GM12878 (cell line): ENCODE data around the gene SORCS2. TPM values are rescaled to one million over a fixed set of nuclear protein-coding genes. Genes with fewer than 3 reads are reported as not detected.

Experiments
- ATAC-seq: fragments of 200-7000 bp; cut with Tn5 transposase; 3 replicates; pipeline ENCODE4 v1.9.1; 2020; ENCODE audit warnings: mild to moderate bottlenecking, moderate library complexity
- BruUV-seq: library from RNA; stranded (reverse); fragments of 400-500 nt; replicated peaks from 2 replicates; lab custom pipeline; 2021; lab: Mats Ljungman, UMichigan
- CTCF ChIA-PET: fragments of 300-600 bp; sonication (Branson Sonifier 250); formaldehyde crosslinking; extraction: SDS; loops from one replicate; lab custom pipeline; 2021; ENCODE audit warnings: inconsistent platforms; lab: Yijun Ruan, JAX
- POLR2A ChIA-PET: fragments of 350-600 bp; formaldehyde crosslinking; extraction: SDS; loops from one replicate; lab custom pipeline; 2021; ENCODE audit warnings: inconsistent platforms; lab: Charles Lee
- RAD21 ChIA-PET: fragments of 300-600 bp; sonication (Branson Sonifier 250); formaldehyde crosslinking; loops from one replicate; lab custom pipeline; 2023; ENCODE audit warnings: antibody characterized with exemption; ENCODE audit not compliant: unreplicated experiment; lab: Charles Lee
- SMC1A ChIA-PET: fragments of 300-600 bp; sonication (Branson Sonifier 250); formaldehyde crosslinking; loops from one replicate; lab custom pipeline; 2023; ENCODE audit not compliant: unreplicated experiment, uncharacterized antibody; lab: Charles Lee
- DNase-seq: peaks from one replicate; pipeline ENCODE4 v3.0.0-alpha.2; 2011; ENCODE audit warnings: low read depth, low spot score
- FAIRE-seq: peaks from 3 replicates; lab custom pipeline; 2011; peaks lifted over from hg19 to GRCh38; lab: Jason Lieb, UNC
- H2AFZ ChIP-seq: 2 replicates; pipeline ENCODE4 v1.6.0; 2011; ENCODE audit warnings: low read depth, low read length, control low read depth; ENCODE audit not compliant: control insufficient read depth
- H3K27ac ChIP-seq: 2 replicates; pipeline ENCODE4 v1.5.1; 2011; ENCODE audit warnings: control low read depth; ENCODE audit not compliant: control insufficient read depth, insufficient read depth
- H3K27me3 ChIP-seq, 2 experiments: replicated peaks in 1 of 2; 2 replicates each; pipeline versions ENCODE4 v1.6.0 to v1.6.1; 2011; ENCODE audit warnings: low read length in 1 of 2; ENCODE audit not compliant: control insufficient read depth in 2 of 2, insufficient read depth in 2 of 2
- H3K36me3 ChIP-seq, 2 experiments: 2 replicates each; pipeline ENCODE4 v1.5.1; 2011; ENCODE audit warnings: low read length in 1 of 2; ENCODE audit not compliant: control insufficient read depth in 2 of 2, insufficient read depth in 2 of 2
- H3K4me1 ChIP-seq: 2 replicates; pipeline ENCODE4 v1.6.1; 2011; ENCODE audit warnings: mild to moderate bottlenecking, low read length, moderate library complexity, mixed read lengths; ENCODE audit not compliant: control insufficient read depth, insufficient read depth
- H3K4me2 ChIP-seq: 2 replicates; pipeline ENCODE4 v1.6.0; 2011; ENCODE audit warnings: control low read depth; ENCODE audit not compliant: control insufficient read depth, insufficient read depth
- H3K4me3 ChIP-seq: fragments of 200-600 bp; sonication (generic); 2 replicates; pipeline ENCODE4 v1.5.1; 2016
- H3K79me2 ChIP-seq: 2 replicates; pipeline ENCODE4 v1.6.0; 2011; ENCODE audit warnings: low read length; ENCODE audit not compliant: control insufficient read depth, insufficient read depth
- H3K9ac ChIP-seq: 2 replicates; pipeline ENCODE4 v1.8.0; 2011; ENCODE audit warnings: low read length, control low read depth, mixed read lengths; ENCODE audit not compliant: control insufficient read depth, insufficient read depth
- H3K9me3 ChIP-seq: replicated peaks from 3 replicates; pipeline ENCODE4 v1.5.1; 2011; ENCODE audit warnings: mild to moderate bottlenecking, low read length; ENCODE audit not compliant: control insufficient read depth, insufficient read depth
- H4K20me1 ChIP-seq: 2 replicates; pipeline ENCODE4 v1.6.0; 2011; ENCODE audit not compliant: control insufficient read depth, insufficient read depth
- ASH2L ChIP-seq: fragments of 300-600, 200-600 bp; sonication (generic); IDR thresholded peaks from 2 replicates; pipeline ENCODE4 v1.6.1; 2017; ENCODE audit warnings: low read depth, mild to moderate bottlenecking, borderline replicate concordance
- CHD4 ChIP-seq: fragments of 200-600 bp; sonication (generic); IDR thresholded peaks from 2 replicates; pipeline ENCODE4 v1.6.1; 2016; ENCODE audit warnings: mild to moderate bottlenecking
- ESRRA ChIP-seq: IDR thresholded peaks from 2 replicates; pipeline ENCODE4 v1.6.1; 2012; ENCODE audit warnings: mild to moderate bottlenecking, low read length, improper control_type of control experiment
- IKZF1 ChIP-seq: fragments of 450-650 bp; conservative IDR thresholded peaks from 2 replicates; pipeline ENCODE4 v1.6.1; 2017; ENCODE audit warnings: antibody characterized with exemption, mild to moderate bottlenecking
- IRF4 ChIP-seq: IDR thresholded peaks from 2 replicates; pipeline ENCODE4 v1.6.1; 2011; ENCODE audit warnings: low read depth, low read length
- NFYA ChIP-seq: IDR thresholded peaks from 2 replicates; pipeline ENCODE4 v1.6.1; 2011; ENCODE audit warnings: low read depth, mild to moderate bottlenecking, low read length, improper control_type of control experiment, borderline replicate concordance
- POLR2A ChIP-seq: IDR thresholded peaks from 2 replicates; pipeline ENCODE4 v1.6.1; 2011; ENCODE audit warnings: low read depth, mild to moderate bottlenecking, low read length
- POU2F2 ChIP-seq: IDR thresholded peaks from 3 replicates; pipeline ENCODE4 v1.6.1; 2011; ENCODE audit warnings: low read depth, mild to moderate bottlenecking, low read length, borderline replicate concordance
- RAD51 ChIP-seq: fragments of 450-650 bp; IDR thresholded peaks from 2 replicates; pipeline ENCODE4 v1.6.1; 2016; ENCODE audit warnings: moderate library complexity, mild to moderate bottlenecking, inconsistent platforms
- RFX5 ChIP-seq: IDR thresholded peaks from 2 replicates; pipeline ENCODE4 v1.6.1; 2011; ENCODE audit warnings: low read depth, low read length, improper control_type of control experiment
- SMAD1 ChIP-seq: fragments of 450-650 bp; IDR thresholded peaks from 2 replicates; pipeline ENCODE4 v1.6.1; 2018; ENCODE audit warnings: mild to moderate bottlenecking, low read depth; ENCODE audit not compliant: partially characterized antibody
- SUPT20H ChIP-seq: IDR thresholded peaks from 2 replicates; pipeline ENCODE4 v1.6.1; 2011; ENCODE audit warnings: low read depth, mild to moderate bottlenecking, low read length, moderate library complexity, borderline replicate concordance; ENCODE audit not compliant: control insufficient read depth
- ZSCAN29 ChIP-seq: fragments of 450-650 bp; IDR thresholded peaks from 2 replicates; pipeline ENCODE4 v1.6.1; 2017; ENCODE audit warnings: mild to moderate bottlenecking, moderate library complexity
- WGBS: methylation state at CpG from one replicate; pipeline ENCODE4 v1.1.6; 2016; ENCODE audit warnings: low lambda C conversion rate; ENCODE audit not compliant: insufficient replicate concordance, insufficient coverage; ENCODE audit errors: missing lambda C conversion rate; 5-methylcytosine and 5-hydroxymethylcytosine counted together
- in situ Hi-C: fragments of 300-500 bp; cut with MboI; formaldehyde crosslinking; loops from 9 replicates; pipeline ENCODE4 v1.14.3; 2018; ENCODE audit warnings: mixed read lengths
- intact Hi-C: fragments of 100-400 bp; cut with micrococcal nuclease; formaldehyde crosslinking; loops from one replicate; pipeline ENCODE4 v1.14.2; 2022; ENCODE audit not compliant: unreplicated experiment
- polyA plus RNA-seq, 11 experiments: library from polyadenylated mRNA; depleted of rRNA in 4 of 11; unstranded in 6 of 11; stranded (reverse) in 5 of 11; fragments of >200 nt; fragmentation: Nextera tagmentation in 4 of 11; fragmentation: Illumina TruSeq in 1 of 11; extraction: Ambion mirVana in 4 of 11; extraction: Trizol in 1 of 11; gene quantifications; 1 replicate in 1 of 11; 2 replicates in 10 of 11; pipeline versions ENCODE4 v1.2.1 to v1.2.3, GENCODE V29; 2011 to 2016; ENCODE audit warnings: inconsistent platforms in 2 of 11, missing spikeins in 2 of 11, low read depth in 1 of 11
- total RNA-seq, 4 experiments: library from RNA; depleted of rRNA in 3 of 4; stranded (reverse); fragments of >200 nt in 3 of 4; fragmentation: Illumina TruSeq in 1 of 4; extraction: Trizol in 1 of 4; gene quantifications; 2 replicates each; pipeline versions ENCODE4 v1.2.1 to v1.2.3, GENCODE V29; 2013 to 2021
- TF ChIP-seq, protein P1 (sequence below): IDR thresholded peaks from 2 replicates; pipeline ENCODE4 v1.6.1; 2011; ENCODE audit warnings: low read depth, low read length, improper control_type of control experiment, borderline replicate concordance
- TF ChIP-seq, protein P2 (sequence below): IDR thresholded peaks from 2 replicates; pipeline ENCODE4 v1.6.1; 2012; ENCODE audit warnings: low read length, inconsistent platforms
- TF ChIP-seq, protein P3 (sequence below): fragments of 450-650 bp; IDR thresholded peaks from 2 replicates; pipeline ENCODE4 v1.6.1; 2016; ENCODE audit warnings: mild to moderate bottlenecking
- TF ChIP-seq, protein P4 (sequence below): fragments of 450-650 bp; IDR thresholded peaks from 2 replicates; pipeline ENCODE4 v1.6.1; 2016; ENCODE audit warnings: mild to moderate bottlenecking, moderate library complexity, borderline replicate concordance

SORCS2 gene
- total and polyA plus RNA-seq, 10 of the 15 experiments (the other 5 are each of a cell fraction or from before 2014, with no cell fraction given), result 0.01 to 0.15 (median 0.05) TPM; not detected in 5

DNA sequence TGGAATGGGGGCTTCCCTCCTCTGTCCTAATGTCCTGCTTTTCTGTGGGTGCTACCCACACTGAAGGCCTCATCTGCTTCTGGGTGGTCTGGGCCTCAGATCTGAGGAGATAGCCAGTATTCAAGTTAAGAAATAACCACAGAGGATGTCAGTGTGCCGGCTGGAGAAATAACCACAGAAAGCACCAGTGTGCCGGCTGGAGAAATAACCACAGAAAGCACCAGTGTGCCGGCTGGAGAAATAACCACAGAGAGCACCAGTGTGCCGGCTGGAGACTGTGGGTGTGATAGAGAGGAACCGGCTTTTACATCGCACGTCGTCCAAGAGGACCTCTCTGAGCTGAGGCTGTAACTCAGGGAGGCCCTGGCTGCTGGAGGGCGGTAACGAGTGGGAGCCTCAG, 308.1 kb downstream of the SORCS2 start (continued):
- TF ChIP-seq RFX5, result no peak
- TF ChIP-seq, protein P1, sequence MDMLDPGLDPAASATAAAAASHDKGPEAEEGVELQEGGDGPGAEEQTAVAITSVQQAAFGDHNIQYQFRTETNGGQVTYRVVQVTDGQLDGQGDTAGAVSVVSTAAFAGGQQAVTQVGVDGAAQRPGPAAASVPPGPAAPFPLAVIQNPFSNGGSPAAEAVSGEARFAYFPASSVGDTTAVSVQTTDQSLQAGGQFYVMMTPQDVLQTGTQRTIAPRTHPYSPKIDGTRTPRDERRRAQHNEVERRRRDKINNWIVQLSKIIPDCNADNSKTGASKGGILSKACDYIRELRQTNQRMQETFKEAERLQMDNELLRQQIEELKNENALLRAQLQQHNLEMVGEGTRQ, result no peak

DNA sequence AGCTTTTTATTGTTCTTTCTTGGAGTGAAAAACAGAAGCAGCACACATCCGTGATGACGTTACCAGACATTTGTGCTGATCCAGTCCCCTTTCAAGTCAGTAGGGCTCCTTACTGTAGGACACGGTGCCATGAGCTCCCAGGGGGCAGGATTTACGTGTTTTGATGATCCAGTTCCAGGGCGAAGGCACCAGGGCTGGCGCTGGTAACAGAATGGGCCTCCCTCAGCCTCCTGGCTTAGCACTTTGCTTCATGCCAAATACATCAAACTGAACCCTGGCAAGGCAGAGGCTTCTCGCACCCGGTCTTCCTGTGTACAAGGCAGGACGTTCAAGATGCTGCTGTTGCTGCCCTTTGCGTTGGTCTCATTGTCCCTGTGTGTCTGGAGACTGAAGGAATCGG, 309.0 kb downstream of the SORCS2 start:
- BruUV-seq, result no TSS peak
- ChIA-PET RAD21 (no interaction called here), POLR2A (no interaction called here), SMC1A (no interaction called here), CTCF (no interaction called here)
- Histone ChIP-seq H3K27me3 (peaks cover 0 to 4% of the 10 kb centered on the region in 2 experiments; a peak in 3 of 4 replicates), H3K27ac (no peak overlapping the region), H3K9me3 (no peaks in the 10 kb centered on the region), H2AFZ (no peak overlapping the region), H3K4me3 (no peak overlapping the region), H3K4me2 (no peak overlapping the region), H3K4me1 (no peaks in the 10 kb centered on the region), H4K20me1 (no peaks in the 10 kb centered on the region), H3K79me2 (no peaks in the 10 kb centered on the region), H3K36me3 (no peaks in the 10 kb centered on the region), H3K9ac (no peak overlapping the region)
- in situ Hi-C loops, result no loop called here
- 25% methylated on average over 11 of the region's 11 CpGs for WGBS
- intact Hi-C loops, result no loop called here
- DNase-seq (no peak), ATAC-seq (no peak), FAIRE-seq (no peak)
- no peak for TF ChIP-seq SUPT20H
- no peak for TF ChIP-seq SMAD1
- TF ChIP-seq NFYA, result no peak
- TF ChIP-seq ASH2L, result no peak
- no peak for TF ChIP-seq IKZF1
- TF ChIP-seq ESRRA, result no peak
- no peak for TF ChIP-seq POU2F2
- TF ChIP-seq ZSCAN29, result no peak
- no peak for TF ChIP-seq RAD51
- TF ChIP-seq, protein P2, sequence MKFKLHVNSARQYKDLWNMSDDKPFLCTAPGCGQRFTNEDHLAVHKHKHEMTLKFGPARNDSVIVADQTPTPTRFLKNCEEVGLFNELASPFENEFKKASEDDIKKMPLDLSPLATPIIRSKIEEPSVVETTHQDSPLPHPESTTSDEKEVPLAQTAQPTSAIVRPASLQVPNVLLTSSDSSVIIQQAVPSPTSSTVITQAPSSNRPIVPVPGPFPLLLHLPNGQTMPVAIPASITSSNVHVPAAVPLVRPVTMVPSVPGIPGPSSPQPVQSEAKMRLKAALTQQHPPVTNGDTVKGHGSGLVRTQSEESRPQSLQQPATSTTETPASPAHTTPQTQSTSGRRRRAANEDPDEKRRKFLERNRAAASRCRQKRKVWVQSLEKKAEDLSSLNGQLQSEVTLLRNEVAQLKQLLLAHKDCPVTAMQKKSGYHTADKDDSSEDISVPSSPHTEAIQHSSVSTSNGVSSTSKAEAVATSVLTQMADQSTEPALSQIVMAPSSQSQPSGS, result no peak
- TF ChIP-seq, protein P3, sequence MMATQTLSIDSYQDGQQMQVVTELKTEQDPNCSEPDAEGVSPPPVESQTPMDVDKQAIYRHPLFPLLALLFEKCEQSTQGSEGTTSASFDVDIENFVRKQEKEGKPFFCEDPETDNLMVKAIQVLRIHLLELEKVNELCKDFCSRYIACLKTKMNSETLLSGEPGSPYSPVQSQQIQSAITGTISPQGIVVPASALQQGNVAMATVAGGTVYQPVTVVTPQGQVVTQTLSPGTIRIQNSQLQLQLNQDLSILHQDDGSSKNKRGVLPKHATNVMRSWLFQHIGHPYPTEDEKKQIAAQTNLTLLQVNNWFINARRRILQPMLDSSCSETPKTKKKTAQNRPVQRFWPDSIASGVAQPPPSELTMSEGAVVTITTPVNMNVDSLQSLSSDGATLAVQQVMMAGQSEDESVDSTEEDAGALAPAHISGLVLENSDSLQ, result no peak
- TF ChIP-seq CHD4, result no peak
- TF ChIP-seq, protein P4, sequence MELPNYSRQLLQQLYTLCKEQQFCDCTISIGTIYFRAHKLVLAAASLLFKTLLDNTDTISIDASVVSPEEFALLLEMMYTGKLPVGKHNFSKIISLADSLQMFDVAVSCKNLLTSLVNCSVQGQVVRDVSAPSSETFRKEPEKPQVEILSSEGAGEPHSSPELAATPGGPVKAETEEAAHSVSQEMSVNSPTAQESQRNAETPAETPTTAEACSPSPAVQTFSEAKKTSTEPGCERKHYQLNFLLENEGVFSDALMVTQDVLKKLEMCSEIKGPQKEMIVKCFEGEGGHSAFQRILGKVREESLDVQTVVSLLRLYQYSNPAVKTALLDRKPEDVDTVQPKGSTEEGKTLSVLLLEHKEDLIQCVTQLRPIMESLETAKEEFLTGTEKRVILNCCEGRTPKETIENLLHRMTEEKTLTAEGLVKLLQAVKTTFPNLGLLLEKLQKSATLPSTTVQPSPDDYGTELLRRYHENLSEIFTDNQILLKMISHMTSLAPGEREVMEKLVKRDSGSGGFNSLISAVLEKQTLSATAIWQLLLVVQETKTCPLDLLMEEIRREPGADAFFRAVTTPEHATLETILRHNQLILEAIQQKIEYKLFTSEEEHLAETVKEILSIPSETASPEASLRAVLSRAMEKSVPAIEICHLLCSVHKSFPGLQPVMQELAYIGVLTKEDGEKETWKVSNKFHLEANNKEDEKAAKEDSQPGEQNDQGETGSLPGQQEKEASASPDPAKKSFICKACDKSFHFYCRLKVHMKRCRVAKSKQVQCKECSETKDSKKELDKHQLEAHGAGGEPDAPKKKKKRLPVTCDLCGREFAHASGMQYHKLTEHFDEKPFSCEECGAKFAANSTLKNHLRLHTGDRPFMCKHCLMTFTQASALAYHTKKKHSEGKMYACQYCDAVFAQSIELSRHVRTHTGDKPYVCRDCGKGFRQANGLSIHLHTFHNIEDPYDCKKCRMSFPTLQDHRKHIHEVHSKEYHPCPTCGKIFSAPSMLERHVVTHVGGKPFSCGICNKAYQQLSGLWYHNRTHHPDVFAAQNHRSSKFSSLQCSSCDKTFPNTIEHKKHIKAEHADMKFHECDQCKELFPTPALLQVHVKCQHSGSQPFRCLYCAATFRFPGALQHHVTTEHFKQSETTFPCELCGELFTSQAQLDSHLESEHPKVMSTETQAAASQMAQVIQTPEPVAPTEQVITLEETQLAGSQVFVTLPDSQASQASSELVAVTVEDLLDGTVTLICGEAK, result no peak
- TF ChIP-seq IRF4, result no peak
- TF ChIP-seq POLR2A, result no peak
